Measurements from ENCODE around the gene H2BK1.

The H2BK1 gene

DNA sequence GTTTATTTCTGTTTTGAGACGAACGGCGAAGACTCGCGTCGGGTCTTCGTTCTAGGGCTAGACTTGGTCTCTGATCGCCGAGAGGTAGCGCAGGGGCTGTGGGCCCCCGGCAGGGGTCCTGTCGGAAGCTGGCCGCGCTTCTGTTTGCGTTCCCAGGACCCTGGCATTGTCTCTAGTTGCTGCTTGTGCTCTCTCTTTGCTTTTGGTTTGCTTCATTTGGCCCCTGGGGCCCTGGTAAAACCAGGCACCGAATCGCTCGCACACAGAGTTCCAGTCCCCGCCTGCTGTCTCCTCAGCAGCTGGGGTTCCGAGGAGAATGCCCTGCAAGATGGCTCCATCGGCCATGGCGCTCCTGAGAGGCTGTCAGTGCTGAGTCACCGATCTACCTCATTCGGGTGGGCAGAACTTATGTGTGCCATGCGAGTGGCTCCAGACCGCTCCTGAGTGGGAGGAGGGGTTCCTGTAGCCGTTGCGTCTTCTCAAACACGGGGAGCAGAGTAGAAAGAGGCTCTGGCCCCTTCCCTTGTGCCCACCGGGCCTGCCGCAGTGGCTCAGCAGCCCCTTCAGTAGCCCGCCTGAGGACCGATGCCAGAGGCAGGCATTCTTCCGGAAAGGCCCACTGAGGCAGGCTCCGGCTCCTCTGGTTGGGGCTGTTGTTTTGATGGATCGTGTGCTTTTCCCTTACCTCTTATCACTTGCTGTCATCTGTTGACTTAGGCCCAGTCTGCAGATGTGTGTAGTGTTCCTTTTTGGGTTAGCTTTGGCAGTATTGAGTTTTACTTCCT, 22.8 kb upstream of the H2BK1 start:
- DNase-seq (ENCODE audit: low read depth in 4 of 4, low spot score in 1 of 4): peak; percentile 38 to 71 (median 66)

- DNase-seq (ENCODE audit: low read depth in 4 of 4, low spot score in 1 of 4): peak; percentile 71 to 87 (median 79)
These were observed 22.0 kb upstream of the H2BK1 start, which contains the start of gene CHPF2 for GRCh38 chr7:151232091-151232916. Gene CHPF2 (plus strand): TSS chr7:151232483. CDS start chr7:151234012, 1,529 bp downstream.

- DNase-seq (ENCODE audit: low read depth in 4 of 4, low spot score in 1 of 4): no peak
These were observed 20.8 kb upstream of the H2BK1 start for GRCh38 chr7:151231080-151231479.

DNA sequence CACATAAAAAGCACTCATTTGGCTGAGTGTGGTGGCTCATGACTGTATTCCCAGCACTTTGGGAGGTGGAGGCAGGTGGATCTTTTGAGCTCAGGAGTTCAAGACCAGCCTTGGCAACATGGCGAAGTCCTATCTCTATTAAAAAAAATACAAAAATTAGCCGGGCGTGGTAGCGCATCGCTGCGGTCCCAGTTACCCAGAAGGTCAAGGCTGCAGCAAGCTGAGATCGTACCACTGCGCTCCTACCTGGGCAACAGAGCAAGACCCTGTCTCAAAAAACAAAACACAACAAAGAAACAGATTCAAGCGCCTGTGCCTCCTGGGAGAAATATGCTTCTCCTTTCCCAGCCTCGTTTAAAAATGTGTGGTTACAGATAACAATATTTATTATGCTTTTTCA, 19.0 kb upstream of the H2BK1 start:
- no peak for DNase-seq (ENCODE audit: low read depth in 4 of 4, low spot score in 1 of 4)

- DNase-seq (ENCODE audit: low read depth in 4 of 4, low spot score in 1 of 4): no peak
These were observed 18.0 kb upstream of the H2BK1 start for GRCh38 chr7:151228024-151228866.

- peak; percentile 95 to 98 (median 98) for DNase-seq (ENCODE audit: low read depth in 4 of 4, low spot score in 1 of 4)
These were observed 16.8 kb upstream of the H2BK1 start, which contains the start of gene ABCF2 for GRCh38 chr7:151226875-151227782. Gene ABCF2 (minus strand): TSS chr7:151227205. CDS start chr7:151226458, 747 bp downstream.

DNA sequence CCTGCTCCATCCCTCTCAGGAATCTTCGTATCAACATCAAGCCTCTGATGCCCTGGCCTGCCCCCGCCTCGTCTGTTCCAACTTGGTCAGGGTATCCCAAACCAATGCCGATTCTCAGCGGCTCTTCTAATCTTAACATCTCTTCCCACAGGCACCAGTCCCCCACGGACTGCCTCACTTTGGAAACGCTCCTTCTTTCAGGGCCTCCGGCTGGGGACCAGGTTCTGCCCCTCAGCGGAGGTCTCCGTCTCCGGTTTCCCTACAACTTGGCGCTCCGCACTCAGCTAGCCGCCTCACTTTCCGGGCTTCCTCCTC, 16.2 kb upstream of the H2BK1 start:
- DNase-seq (ENCODE audit: low read depth in 4 of 4, low spot score in 1 of 4): no peak

DNA sequence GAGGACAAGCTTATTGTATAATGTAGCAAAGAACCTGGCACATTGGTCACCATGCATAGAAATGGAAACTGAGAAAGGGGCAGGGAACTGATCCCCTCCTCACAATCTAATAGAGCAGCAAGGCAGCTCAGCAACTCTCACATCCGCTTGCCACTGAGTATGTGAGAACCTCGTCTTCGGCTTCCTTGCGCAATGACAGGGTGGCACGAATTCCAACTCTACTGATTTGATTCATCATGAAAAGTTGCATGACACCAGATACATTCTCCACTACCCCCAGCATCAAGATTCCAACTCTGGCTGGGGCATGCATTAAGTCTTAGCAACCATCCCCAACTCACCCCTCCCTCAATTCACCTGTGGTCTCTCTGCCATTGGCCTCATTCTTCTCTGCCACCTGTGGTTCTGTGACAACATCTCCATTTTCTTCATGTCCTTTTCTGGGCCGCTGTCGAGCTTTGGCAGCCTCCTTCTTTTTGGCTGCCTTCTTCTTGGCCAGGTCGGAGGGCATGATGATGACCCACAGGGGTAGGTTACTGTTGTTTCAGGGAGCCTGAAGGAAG, 15.7 kb upstream of the H2BK1 start:
- DNase-seq (ENCODE audit: low read depth in 4 of 4, low spot score in 1 of 4): no peak

- DNase-seq (ENCODE audit: low read depth in 4 of 4, low spot score in 1 of 4): no peak
These were observed 13.4 kb upstream of the H2BK1 start for GRCh38 chr7:151223728-151224127.

DNA sequence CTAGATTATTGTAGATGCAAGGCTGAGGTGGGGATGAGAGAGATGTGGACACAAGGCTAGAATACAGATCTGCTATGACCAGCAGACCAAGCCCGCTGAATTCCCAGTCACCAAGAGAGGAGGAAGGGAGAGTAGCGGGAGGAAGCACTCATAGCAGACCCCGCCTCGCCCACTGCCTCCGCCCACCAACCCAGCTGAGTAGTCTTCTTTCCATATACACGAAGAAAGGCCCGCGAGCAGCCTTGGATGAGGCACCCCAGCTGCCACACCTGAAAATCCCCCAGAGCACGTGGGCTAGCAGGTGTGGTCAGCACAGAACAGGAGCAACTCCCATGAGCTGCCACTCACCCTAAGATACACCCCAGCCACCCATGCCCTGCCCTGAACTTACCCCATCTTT, 7.9 kb upstream of the H2BK1 start:
- no peak for DNase-seq (ENCODE audit: low read depth in 4 of 4, low spot score in 1 of 4)

- DNase-seq (ENCODE audit: low read depth in 4 of 4, low spot score in 1 of 4): no peak
These were observed 5.1 kb upstream of the H2BK1 start for GRCh38 chr7:151215396-151215795.

- DNase-seq (ENCODE audit: low read depth in 4 of 4, low spot score in 1 of 4): no peak
These were observed 3.5 kb upstream of the H2BK1 start for GRCh38 chr7:151213826-151214225.

GRCh38 chr7:151212626-151213025, 2.3 kb upstream of the H2BK1 start:
- DNase-seq (ENCODE audit: low read depth in 4 of 4, low spot score in 1 of 4): no peak

DNA sequence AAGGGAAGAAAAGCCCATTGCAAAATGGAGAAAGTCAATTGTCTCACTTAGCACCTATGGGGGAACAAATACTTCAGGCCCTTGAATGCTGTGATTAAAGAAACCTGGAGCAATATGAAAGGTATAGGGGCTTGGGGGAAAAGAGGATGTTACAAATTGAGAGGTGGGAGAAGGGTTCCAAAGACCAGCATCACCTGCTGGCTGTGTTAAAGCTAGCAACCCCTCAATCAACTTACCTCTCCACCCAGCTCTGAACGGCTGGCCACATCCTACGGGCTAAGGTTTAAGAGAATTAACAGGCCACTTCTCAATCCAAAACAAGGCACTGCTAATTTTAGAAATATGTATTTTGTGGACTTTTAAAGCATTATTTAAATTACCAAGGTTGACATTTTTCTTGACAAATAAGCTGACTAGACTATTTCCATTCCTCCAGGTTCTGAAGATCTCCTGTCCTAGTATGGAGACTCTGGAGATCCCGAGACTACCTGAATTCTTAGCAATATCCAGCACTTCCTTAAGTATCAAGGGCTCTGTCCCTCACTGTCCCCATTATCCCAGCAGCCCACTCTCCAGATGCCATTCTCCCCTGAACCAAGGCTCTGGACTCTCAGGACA, 976 bp upstream of the H2BK1 start:
- DNase-seq (ENCODE audit: low read depth in 4 of 4, low spot score in 1 of 4): no peak

- DNase-seq (ENCODE audit: low read depth in 4 of 4, low spot score in 1 of 4): no peak
These were observed 700 bp downstream of the H2BK1 start for GRCh38 chr7:151209588-151209987.

DNA sequence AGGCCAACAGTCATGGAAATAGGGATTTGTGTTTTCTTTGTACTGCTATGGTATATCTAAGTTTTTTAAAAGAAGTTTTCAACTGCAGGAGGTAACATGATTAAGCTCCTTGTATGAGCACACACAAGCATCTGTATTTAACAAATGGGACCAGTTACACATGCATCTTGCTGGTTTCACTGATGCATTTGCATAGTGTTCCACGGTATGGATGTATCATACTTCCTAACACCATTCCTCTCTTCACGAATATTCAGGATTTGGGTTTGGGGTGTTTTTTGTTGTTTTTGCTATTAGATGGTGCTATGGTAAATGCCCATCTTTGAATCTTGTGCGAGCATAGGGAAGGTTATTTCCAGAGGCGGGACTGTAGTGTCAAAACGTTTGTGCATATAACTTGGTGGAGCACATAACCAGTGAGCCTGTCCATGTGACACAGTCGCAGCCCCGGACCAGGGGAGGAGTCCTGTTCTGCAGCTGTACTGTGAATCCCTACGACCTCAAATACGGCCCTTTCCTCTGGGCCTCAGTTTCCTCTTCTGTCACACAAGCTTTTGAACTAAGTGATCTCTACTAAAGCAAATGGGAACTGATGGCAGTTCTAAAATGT, 1.9 kb downstream of the H2BK1 start:
- no peak for DNase-seq (ENCODE audit: low read depth in 4 of 4, low spot score in 1 of 4)

DNA sequence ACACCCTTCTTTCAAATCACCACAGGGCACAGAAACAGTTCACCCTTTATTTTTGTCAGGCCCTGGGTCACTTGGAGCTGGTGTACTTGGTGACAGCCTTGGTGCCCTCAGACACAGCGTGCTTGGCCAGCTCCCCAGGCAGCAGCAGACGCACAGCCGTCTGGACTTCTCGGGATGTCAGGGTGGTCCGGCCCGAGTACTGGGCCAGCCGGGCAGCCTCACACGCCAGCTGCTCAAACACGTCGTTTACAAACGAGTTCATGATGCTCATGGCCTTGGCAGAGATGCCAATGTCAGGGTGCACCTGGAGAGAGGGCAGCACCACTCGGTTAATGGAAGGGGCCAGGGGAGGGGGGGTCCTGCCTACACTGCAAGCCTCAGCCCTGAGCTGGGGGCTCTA, 2.5 kb downstream of the H2BK1 start:
- no peak for DNase-seq (ENCODE audit: low read depth in 4 of 4, low spot score in 1 of 4)

DNA sequence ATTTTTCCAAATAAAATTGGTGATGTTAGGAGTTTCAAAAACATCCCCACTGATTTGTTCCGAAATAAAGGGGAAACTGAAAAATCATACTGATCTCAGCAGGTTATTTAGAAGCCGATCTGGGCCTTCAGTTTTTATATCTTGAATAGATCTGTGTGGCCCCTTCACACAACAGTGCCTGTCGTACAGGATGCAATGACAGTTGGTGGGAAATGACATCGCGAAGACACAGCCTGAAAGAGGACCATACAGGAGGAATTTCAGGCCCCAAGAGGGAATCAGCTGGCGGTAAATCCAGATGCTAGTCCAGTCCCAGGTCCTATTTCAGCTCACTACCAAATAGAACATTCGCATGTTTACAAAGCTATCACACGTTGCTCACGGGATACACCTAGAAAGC, 3.0 kb downstream of the H2BK1 start:
- no peak for DNase-seq (ENCODE audit: low read depth in 4 of 4, low spot score in 1 of 4)

DNA sequence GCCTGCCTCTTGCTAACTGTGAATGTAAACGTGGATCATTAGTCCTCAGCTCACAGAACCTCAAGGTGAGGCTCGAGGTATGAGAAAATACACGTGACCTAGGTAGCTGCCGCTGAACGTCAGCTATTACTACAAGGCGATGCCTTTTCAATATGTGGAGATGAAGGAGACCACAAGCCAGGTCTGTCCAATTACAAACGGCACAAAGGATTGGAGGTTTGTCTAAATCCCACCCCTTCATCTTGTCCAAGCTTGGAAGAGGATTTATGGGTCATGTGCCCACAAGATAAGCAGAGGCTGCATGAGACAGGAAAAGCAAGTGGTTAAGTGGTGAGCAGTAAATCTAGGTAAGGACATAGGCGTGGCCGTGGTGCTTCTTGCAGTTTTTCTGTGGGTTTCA, 3.4 kb downstream of the H2BK1 start:
- DNase-seq (ENCODE audit: low read depth in 4 of 4, low spot score in 1 of 4): no peak

All from stimulated activated CD4-positive, alpha-beta T cell treated with anti-CD3 and anti-CD28 coated beads, Interleukin-1b, Interleukin-23, amount 100 ng/mL, for 24 hours (primary cell).